SHP77 (cell line): Measurements from ENCODE around the gene EHD4.

Experiments used
- DNase-seq, 2 experiments: peaks; one replicate each; lab custom pipeline; 2025; lab: John Stamatoyannopoulos, UW

The EHD4 gene

DNA sequence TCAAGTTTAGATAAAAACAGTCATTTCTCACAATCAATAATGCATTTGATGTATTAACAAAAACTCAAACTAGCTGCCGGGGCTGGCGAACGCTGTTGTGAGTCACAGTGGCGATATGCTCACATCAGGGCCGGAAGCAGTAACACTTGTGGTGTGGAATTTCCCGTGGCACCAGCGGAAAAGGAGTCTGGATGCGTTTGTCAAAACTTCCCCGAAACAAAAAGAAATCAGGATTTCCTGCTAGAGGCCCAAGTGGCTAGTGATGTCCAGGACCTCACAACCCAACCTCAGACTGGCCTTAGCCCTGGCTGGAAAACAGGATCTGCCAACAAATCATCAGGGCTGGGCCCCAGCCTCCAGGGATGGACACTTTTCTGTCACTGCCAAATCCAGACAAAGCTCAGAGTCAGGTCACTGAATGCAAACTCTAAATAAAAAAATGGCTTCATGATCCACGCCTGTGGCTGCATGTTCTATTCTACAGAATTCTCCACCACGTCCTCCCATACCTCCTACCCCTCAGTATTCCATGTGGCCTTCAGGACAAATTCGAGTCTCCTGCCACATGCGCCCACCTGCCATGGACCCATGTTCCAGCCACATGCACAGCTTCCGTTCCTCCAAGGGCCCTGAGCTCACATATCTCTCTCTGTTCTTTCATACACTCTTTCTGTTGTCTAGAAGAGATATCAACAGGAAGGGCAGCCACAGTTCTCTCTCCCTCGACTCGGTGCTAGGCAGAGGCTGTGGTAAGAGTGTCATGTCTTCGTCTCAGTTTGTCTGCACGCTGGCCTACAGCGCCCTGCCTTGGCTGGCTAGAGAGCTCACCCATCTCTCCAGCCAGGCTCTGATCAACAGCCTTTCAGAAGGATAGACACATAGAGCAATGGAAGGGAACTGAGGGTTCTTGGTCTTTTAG is 35.4 kb downstream of the EHD4 start:
- no peak for DNase-seq

GRCh38 chr15:41936155-41936554 is 36.2 kb downstream of the EHD4 start:
- DNase-seq, result no peak

GRCh38 chr15:41935566-41936020 is 36.8 kb downstream of the EHD4 start:
- no peak for DNase-seq

DNA sequence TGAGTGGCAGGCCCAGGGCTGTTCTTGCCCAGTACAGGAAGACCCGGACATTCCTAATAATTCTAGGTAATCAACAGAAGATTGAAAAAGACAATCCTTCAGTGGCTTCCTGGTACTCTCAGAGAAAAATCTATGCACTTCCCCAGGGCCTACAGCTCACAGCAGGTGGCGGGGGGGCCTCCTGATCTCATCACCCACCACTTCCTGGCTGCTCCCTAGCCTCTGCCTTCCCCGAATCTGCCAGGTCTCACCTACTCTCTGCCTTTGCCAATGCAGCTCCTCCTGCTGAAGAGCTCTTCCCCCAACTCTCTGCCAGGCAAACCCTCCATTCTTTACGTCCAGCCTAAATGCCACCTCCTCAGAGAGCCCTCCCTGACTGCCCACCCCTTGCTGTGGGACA is 37.5 kb downstream of the EHD4 start:
- no peak for DNase-seq

- DNase-seq, result no peak
These were observed 38.6 kb downstream of the EHD4 start for GRCh38 chr15:41933771-41934170.

GRCh38 chr15:41933326-41933725 is 39.0 kb downstream of the EHD4 start:
- DNase-seq, result no peak

GRCh38 chr15:41932511-41933289 is 39.7 kb downstream of the EHD4 start:
- no peak for DNase-seq

GRCh38 chr15:41932101-41932500 is 40.3 kb downstream of the EHD4 start:
- DNase-seq, result no peak

DNA sequence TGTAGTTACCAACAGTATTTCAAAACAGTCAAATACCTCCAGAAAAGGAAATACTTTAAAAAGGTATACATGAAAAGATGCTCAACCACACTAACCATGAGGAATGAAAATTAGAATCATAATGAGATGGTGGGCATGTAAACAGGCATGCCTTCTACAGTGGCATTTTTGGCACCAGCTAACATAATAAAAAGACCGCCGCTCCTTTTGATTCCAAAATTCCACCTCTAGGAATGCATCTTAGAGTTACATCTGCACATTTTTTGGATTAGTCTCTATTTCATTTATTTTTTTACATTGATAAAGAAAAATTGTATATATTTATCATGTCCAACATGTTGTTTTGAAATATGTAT is 41.5 kb downstream of the EHD4 start:
- no peak for DNase-seq

DNA sequence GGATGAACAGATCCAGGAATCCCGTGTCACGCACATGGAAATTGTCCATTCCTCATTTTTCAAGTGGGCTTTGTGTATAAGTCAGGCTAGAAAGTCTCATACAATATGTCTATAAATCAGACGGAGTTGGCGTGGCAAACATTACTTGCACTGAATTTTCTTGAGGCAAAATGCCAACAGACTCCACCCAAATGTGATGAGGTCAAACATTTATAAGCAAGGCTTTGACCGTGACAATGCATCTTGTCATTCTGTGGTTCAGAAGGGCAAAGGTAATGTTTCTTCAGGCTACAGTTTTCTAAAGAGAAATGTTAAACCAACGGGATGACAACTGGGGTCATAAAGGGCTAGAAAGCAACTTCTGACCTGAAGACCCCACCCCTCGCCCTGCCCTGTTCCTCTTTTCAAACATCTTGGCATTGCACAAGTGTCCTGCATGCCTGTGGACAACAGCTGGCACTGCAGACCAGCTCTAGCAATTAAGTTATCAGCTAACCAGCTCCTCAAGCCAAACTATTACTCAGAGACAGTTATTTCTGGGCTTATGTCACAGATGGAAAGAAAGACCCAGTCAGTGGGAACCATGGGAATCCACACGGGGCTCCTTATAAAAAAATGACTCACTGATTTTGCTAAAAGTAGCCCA is 42.0 kb downstream of the EHD4 start:
- DNase-seq, result no peak

- no peak for DNase-seq
These were observed 43.4 kb downstream of the EHD4 start for GRCh38 chr15:41928637-41929620.

- no peak for DNase-seq
These were observed 44.3 kb downstream of the EHD4 start for GRCh38 chr15:41928100-41928499.

GRCh38 chr15:41927536-41927935 is 44.8 kb downstream of the EHD4 start:
- no peak for DNase-seq

DNA sequence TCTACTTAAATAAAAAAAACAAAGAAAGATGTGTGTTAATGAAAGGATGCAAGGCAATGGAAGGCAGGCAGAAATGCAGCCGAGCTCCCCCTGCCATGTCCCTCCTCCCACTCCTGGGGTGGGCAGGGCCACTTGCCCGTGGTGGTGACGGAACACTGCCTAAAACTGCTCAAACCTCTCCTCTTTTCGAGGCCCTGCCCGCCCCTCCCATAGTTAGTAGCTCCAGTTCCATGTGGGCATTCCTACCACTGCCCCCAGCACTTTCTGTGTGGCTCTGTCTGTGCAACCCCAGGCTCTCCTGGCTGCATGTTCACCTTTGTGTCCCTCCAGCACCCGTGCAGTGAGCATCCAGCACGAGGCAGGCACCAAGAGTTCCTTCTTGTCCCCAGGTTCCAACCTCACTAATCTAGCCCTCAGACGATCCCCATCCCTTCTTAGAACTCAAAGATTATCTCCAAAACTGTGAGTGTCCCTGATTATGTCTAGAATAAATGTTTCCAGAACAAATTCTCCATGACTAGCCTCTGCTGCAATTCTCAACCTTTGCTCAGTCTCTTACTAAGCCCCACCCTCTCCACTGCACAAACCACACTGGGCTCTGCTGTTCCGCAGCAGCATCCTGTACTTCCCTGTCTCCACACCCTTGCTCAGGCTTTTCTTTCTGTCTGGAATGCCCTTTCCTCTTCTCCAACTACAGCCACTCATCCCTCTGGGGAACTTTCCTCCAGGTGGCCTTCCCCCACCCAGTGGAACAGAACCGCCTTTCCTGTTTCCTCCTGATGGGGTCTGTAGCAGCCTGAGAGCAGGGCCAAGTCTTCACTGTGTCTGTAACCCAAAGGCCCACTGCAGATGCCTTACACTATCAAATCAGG is 45.9 kb downstream of the EHD4 start:
- no peak for DNase-seq

GRCh38 chr15:41925086-41925608 is 47.2 kb downstream of the EHD4 start:
- DNase-seq, result no peak

DNA sequence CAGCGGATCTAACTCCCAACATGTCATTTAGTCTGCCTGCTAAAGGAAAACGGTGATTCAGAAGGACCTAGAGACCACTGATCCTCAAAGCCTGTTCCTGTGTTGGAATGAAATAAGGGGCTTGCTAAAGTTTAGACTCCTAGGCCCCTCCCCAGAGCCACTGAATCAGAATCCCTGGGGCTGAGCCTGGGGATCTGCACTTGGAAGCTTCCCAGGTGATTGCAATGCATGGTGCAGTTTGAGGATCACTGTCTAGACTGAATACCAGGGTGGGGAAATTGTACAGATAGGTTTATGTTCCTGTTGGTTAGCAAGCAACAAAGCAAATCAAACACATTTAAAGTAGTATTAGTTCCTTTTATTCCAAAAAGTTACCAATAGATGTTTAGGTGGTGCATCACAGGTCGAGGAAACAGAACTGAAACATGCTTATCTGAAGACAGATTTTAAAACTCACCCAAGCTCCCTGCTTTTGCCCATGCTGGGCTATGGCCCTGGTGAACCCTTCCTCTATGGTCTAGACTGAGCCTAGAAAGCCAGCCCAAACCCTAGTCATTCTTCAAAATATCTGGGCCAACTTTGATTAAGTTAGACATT is 48.9 kb downstream of the EHD4 start:
- DNase-seq, result no peak

DNA sequence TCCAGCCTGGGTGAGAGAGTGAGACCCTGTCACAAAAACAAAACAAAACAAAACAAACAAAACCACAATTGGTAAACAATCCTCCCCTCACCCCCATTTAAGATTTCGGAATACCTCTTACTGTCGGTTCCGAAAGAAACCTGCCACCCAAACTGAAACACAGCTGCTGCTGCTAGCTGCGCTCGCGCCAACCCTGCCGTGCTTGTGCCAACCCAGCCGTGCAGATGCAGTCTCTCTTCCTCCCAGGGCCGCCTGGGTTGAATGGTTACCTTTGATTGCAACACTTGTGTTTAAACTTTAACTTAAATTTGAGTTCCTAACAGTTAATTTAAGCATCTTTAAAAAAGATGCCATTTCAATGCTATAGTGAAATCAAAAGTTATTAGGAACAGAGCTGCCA is 50.0 kb downstream of the EHD4 start:
- DNase-seq, result no peak

GRCh38 chr15:41921639-41922038 is 50.7 kb downstream of the EHD4 start:
- no peak for DNase-seq

- no peak for DNase-seq
These were observed 51.2 kb downstream of the EHD4 start for GRCh38 chr15:41921167-41921566.
